Measurements from ENCODE around the gene ADAM11.

- TF ChIP-seq POLR2A (IDR thresholded peaks at IDR 0.05) (no peak), CTCF (IDR thresholded peaks at IDR 0.05) (no peak)
These were observed 33.5 kb downstream of the ADAM11 start for GRCh38 chr17:44792276-44792675.
